ENCODE results near the gene DNER.

GRCh38 chr2:229695961-229696360 lies 18.4 kb downstream of the DNER start:
- TF ChIP-seq, protein P1, sequence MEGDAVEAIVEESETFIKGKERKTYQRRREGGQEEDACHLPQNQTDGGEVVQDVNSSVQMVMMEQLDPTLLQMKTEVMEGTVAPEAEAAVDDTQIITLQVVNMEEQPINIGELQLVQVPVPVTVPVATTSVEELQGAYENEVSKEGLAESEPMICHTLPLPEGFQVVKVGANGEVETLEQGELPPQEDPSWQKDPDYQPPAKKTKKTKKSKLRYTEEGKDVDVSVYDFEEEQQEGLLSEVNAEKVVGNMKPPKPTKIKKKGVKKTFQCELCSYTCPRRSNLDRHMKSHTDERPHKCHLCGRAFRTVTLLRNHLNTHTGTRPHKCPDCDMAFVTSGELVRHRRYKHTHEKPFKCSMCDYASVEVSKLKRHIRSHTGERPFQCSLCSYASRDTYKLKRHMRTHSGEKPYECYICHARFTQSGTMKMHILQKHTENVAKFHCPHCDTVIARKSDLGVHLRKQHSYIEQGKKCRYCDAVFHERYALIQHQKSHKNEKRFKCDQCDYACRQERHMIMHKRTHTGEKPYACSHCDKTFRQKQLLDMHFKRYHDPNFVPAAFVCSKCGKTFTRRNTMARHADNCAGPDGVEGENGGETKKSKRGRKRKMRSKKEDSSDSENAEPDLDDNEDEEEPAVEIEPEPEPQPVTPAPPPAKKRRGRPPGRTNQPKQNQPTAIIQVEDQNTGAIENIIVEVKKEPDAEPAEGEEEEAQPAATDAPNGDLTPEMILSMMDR (IDR thresholded peaks at IDR 0.05): no peak
- no peak for TF ChIP-seq EP300 (IDR thresholded peaks at IDR 0.05)
